OCI-LY1 (cell line): ENCODE data around the gene PSPH.

Experiments
- CTCF ChIP-seq: fragments of 200-600 bp; sonication (generic), shearing (Covaris generic); IDR thresholded peaks from 2 replicates; pipeline ENCODE4 v1.5.1; 2017; ENCODE audit warnings: mild to moderate bottlenecking, antibody characterized with exemption, low read length, moderate library complexity, mixed read lengths
- EZH2 ChIP-seq: fragments of 200-600 bp; sonication (generic), shearing (Covaris generic); IDR thresholded peaks from 2 replicates; pipeline ENCODE4 v1.8.0; 2017; ENCODE audit warnings: borderline replicate concordance, mixed run types, mild to moderate bottlenecking, antibody characterized with exemption, low read length, moderate library complexity, mixed read lengths

GRCh38 chr7:56053379-56053778 is 2.1 kb upstream of the PSPH start:
- no peak for TF ChIP-seq EZH2
- TF ChIP-seq CTCF = no peak
